Stimulated activated CD4-positive, alpha-beta T cell treated with anti-CD3 and anti-CD28 coated beads, Interleukin-12 subunit alpha, Interleukin-12 subunit beta, amount 100 ng/mL, for 48 hours (primary cell): ENCODE data around the gene COL18A1.
"Not testable (repeated sequence)": the region's sequence is repeated elsewhere in the genome, so short reads cannot be mapped to it uniquely, and the experiment has no call there.

Source experiments
- DNase-seq, 3 donors: peaks; one replicate each; pipeline ENCODE4 v3.0.0-alpha.2; 2020; ENCODE audit warnings: low read depth in 2 of 3, low spot score in 1 of 3

The COL18A1 gene

GRCh38 chr21:45366931-45367401, 38.0 kb upstream of the COL18A1 start:
- DNase-seq = no peak

- DNase-seq = no peak
These were observed 37.3 kb upstream of the COL18A1 start for GRCh38 chr21:45367402-45368351.

GRCh38 chr21:45369018-45369417, 35.9 kb upstream of the COL18A1 start:
- not testable (repeated sequence) for DNase-seq

GRCh38 chr21:45370575-45370974, 34.4 kb upstream of the COL18A1 start:
- no peak for DNase-seq

GRCh38 chr21:45371081-45371480, 33.9 kb upstream of the COL18A1 start:
- DNase-seq = no peak

- no peak for DNase-seq
These were observed 33.3 kb upstream of the COL18A1 start for GRCh38 chr21:45371655-45372054.

- DNase-seq = no peak
These were observed 32.1 kb upstream of the COL18A1 start for GRCh38 chr21:45372732-45373355.

- DNase-seq = no peak
These were observed 30.8 kb upstream of the COL18A1 start for GRCh38 chr21:45373991-45374816.

GRCh38 chr21:45374826-45375455, 30.0 kb upstream of the COL18A1 start:
- DNase-seq = no peak

GRCh38 chr21:45376459-45377324, 28.3 kb upstream of the COL18A1 start:
- no peak for DNase-seq

- no peak for DNase-seq
These were observed 27.6 kb upstream of the COL18A1 start for GRCh38 chr21:45377325-45377709.

- DNase-seq = no peak
These were observed 27.1 kb upstream of the COL18A1 start for GRCh38 chr21:45377866-45378257.

- DNase-seq = no peak
These were observed 26.6 kb upstream of the COL18A1 start for GRCh38 chr21:45378258-45378966.

- DNase-seq = no peak
These were observed 25.6 kb upstream of the COL18A1 start for GRCh38 chr21:45379171-45379900.

GRCh38 chr21:45379901-45380330, 25.0 kb upstream of the COL18A1 start:
- DNase-seq = no peak

- DNase-seq = no peak
These were observed 24.4 kb upstream of the COL18A1 start for GRCh38 chr21:45380566-45380965.

GRCh38 chr21:45381036-45381787, 23.8 kb upstream of the COL18A1 start:
- no peak for DNase-seq
